Smooth muscle cell (in vitro differentiated cells): ENCODE results near the gene THAP5. TPM values are rescaled to one million over a fixed set of nuclear protein-coding genes. Genes with fewer than 3 reads are reported as not detected.
A peak's percentile ranks its signal among the peaks of the same experiment; 100 is the strongest.

Experiments used
- DNase-seq: peaks from one replicate; lab custom pipeline; 2025; ENCODE audit not compliant: unreplicated experiment; lab: John Stamatoyannopoulos, UW
- H2AFZ ChIP-seq: fragments of 200-600 bp; sonication (generic); 2 replicates; pipeline ENCODE4 v1.6.0; 2016; ENCODE audit warnings: antibody characterized with exemption, low read depth, mild to moderate bottlenecking
- H3F3A ChIP-seq: fragments of 200-600 bp; sonication (generic); 2 replicates; pipeline ENCODE4 v1.6.0; 2017; ENCODE audit warnings: antibody characterized with exemption, low read depth
- H3K27ac ChIP-seq: fragments of 200-600 bp; sonication (generic); 2 replicates; pipeline ENCODE4 v1.5.1; 2016; ENCODE audit warnings: low read depth, mild to moderate bottlenecking
- H3K27me3 ChIP-seq: fragments of 200-600 bp; sonication (generic); 2 replicates; pipeline ENCODE4 v1.6.1; 2016; ENCODE audit warnings: low read depth, mild to moderate bottlenecking
- H3K36me3 ChIP-seq: fragments of 200-600 bp; sonication (generic); 2 replicates; pipeline ENCODE4 v1.5.1; 2016; ENCODE audit warnings: low read depth
- H3K4me1 ChIP-seq: fragments of 200-600 bp; sonication (generic); 2 replicates; pipeline ENCODE4 v1.5.1; 2016; ENCODE audit warnings: low read depth
- H3K4me2 ChIP-seq: fragments of 200-600 bp; sonication (generic); 2 replicates; pipeline ENCODE4 v1.6.0; 2016; ENCODE audit warnings: mild to moderate bottlenecking
- H3K4me3 ChIP-seq: fragments of 200-600 bp; sonication (generic); 2 replicates; pipeline ENCODE4 v1.5.1; 2016; ENCODE audit warnings: mild to moderate bottlenecking
- H3K79me2 ChIP-seq: fragments of 200-600 bp; sonication (generic); 2 replicates; pipeline ENCODE4 v1.6.0; 2016; ENCODE audit warnings: low read depth, mild to moderate bottlenecking
- H3K9ac ChIP-seq: fragments of 200-600 bp; sonication (generic); 2 replicates; pipeline ENCODE4 v1.6.0; 2016; ENCODE audit warnings: low read depth
- H3K9me3 ChIP-seq: fragments of 200-600 bp; sonication (generic); replicated peaks from 2 replicates; pipeline ENCODE4 v1.5.1; 2016; ENCODE audit warnings: low read depth
- H4K20me1 ChIP-seq: fragments of 200-600 bp; sonication (generic); 2 replicates; pipeline ENCODE4 v1.6.0; 2016; ENCODE audit warnings: low read depth
- CTCF ChIP-seq: fragments of 200-600 bp; sonication (generic); IDR thresholded peaks from 2 replicates; pipeline ENCODE4 v1.5.1; 2017; ENCODE audit warnings: borderline replicate concordance, mild to moderate bottlenecking, antibody characterized with exemption; ENCODE audit not compliant: insufficient read depth, poor library complexity, severe bottlenecking
- WGBS: methylation state at CpG from one replicate; pipeline ENCODE4 v1.1.7; 2016; ENCODE audit warnings: low lambda C conversion rate; 5-methylcytosine and 5-hydroxymethylcytosine counted together
- polyA plus RNA-seq: library from polyadenylated mRNA; unstranded; fragments of >200 nt; fragmentation: Nextera tagmentation; extraction: Ambion mirVana; gene quantifications from 2 replicates; pipeline ENCODE4 v1.2.1, GENCODE V29; 2016
- total RNA-seq: library from RNA; depleted of rRNA; stranded (reverse); fragments of >200 nt; gene quantifications from 2 replicates; pipeline ENCODE4 v1.2.3, GENCODE V29; 2014

Gene THAP5
- total and polyA plus RNA-seq, 2 experiments from 2014 or later: 9.4 to 45.0 TPM

- Histone ChIP-seq H3K27me3 (no peaks in the 10 kb centered on the region), H4K20me1 (peaks cover 47% of the 10 kb centered on the region), H3K9ac (peak overlapping the region; percentile 95), H2AFZ (peak overlapping the region; percentile 8), H3K4me2 (peak overlapping the region; percentile 88), H3K4me3 (peak overlapping the region; percentile 59), H3K79me2 (peaks cover 44% of the 10 kb centered on the region), H3K4me1 (peaks cover 15% of the 10 kb centered on the region), H3F3A (peaks cover 14% of the 10 kb centered on the region), H3K36me3 (no peaks in the 10 kb centered on the region), H3K9me3 (no peaks in the 10 kb centered on the region), H3K27ac (peak overlapping the region; percentile 98)
- WGBS: under 1% methylated on average over 17 of the region's 22 CpGs
- no peak for TF ChIP-seq CTCF
- DNase-seq: no peak
Observed at GRCh38 chr7:108525327-108525984, 44.0 kb downstream of the THAP5 start.

GRCh38 chr7:108522780-108523179 lies 46.7 kb downstream of the THAP5 start:
- Histone ChIP-seq H3K9me3 (no peaks in the 10 kb centered on the region), H3F3A (peaks cover 14% of the 10 kb centered on the region), H3K27ac (no peak overlapping the region), H3K36me3 (no peaks in the 10 kb centered on the region), H4K20me1 (peaks cover 67% of the 10 kb centered on the region), H3K9ac (no peak overlapping the region), H3K27me3 (no peaks in the 10 kb centered on the region), H3K4me3 (peak overlapping the region; percentile 59), H2AFZ (no peak overlapping the region), H3K4me1 (peaks cover 15% of the 10 kb centered on the region), H3K4me2 (peak overlapping the region; percentile 88), H3K79me2 (peaks cover 68% of the 10 kb centered on the region)
- WGBS: 70% methylated on average over 2 of the region's 2 CpGs
- DNase-seq: no peak
- no peak for TF ChIP-seq CTCF

GRCh38 chr7:108517951-108518350 lies 51.6 kb downstream of the THAP5 start:
- H3F3A ChIP-seq: no peaks in the 10 kb centered on the region
- no peak for DNase-seq
- no peak overlapping the region for H3K27ac ChIP-seq
- H3K4me3 ChIP-seq: no peak overlapping the region
- H3K4me2 ChIP-seq: no peak overlapping the region
- H3K9me3 ChIP-seq: no peaks in the 10 kb centered on the region
- H3K9ac ChIP-seq: no peak overlapping the region
- peaks cover 75% of the 10 kb centered on the region for H3K79me2 ChIP-seq
- H3K27me3 ChIP-seq: no peaks in the 10 kb centered on the region
- no peak for TF ChIP-seq CTCF
- no peak overlapping the region for H2AFZ ChIP-seq
- H3K4me1 ChIP-seq: no peaks in the 10 kb centered on the region
- H3K36me3 ChIP-seq: peaks cover 15% of the 10 kb centered on the region
- H4K20me1 ChIP-seq: peaks cover 78% of the 10 kb centered on the region
- WGBS: over 99% methylated on average over 3 of the region's 3 CpGs

GRCh38 chr7:108515630-108516029 lies 53.9 kb downstream of the THAP5 start:
- H3K36me3 ChIP-seq: peaks cover 34% of the 10 kb centered on the region
- no peak overlapping the region for H3K27ac ChIP-seq
- no peaks in the 10 kb centered on the region for H3F3A ChIP-seq
- WGBS: 92% methylated on average over 2 of the region's 2 CpGs
- H3K4me3 ChIP-seq: no peak overlapping the region
- H3K9me3 ChIP-seq: no peaks in the 10 kb centered on the region
- H3K79me2 ChIP-seq: peaks cover 60% of the 10 kb centered on the region
- no peak for TF ChIP-seq CTCF
- peaks cover 54% of the 10 kb centered on the region for H4K20me1 ChIP-seq
- no peak overlapping the region for H3K4me2 ChIP-seq
- no peak overlapping the region for H2AFZ ChIP-seq
- H3K9ac ChIP-seq: no peak overlapping the region
- no peaks in the 10 kb centered on the region for H3K4me1 ChIP-seq
- DNase-seq: no peak
- no peaks in the 10 kb centered on the region for H3K27me3 ChIP-seq
